Upper lobe of left lung (tissue), 6 donors: ENCODE data around the gene PTPN5. TPM values are rescaled to one million over a fixed set of nuclear protein-coding genes. Genes with fewer than 3 reads are reported as not detected.
A peak's percentile ranks its signal among the peaks of the same experiment; 100 is the strongest.
"Not testable (repeated sequence)": the region's sequence is repeated elsewhere in the genome, so short reads cannot be mapped to it uniquely, and the experiment has no call there.

Source experiments
- ATAC-seq, 2 donors: fragments of 200-7000 bp; cut with Tn5 transposase; one replicate each; pipeline ENCODE4 v1.9.1; 2022; ENCODE audit warnings: mild to moderate bottlenecking in 2 of 2, moderate library complexity in 2 of 2; ENCODE audit not compliant: low FRiP score in 2 of 2
- DNase-seq, 2 donors: peaks; one replicate each; pipeline ENCODE4 v3.0.0-alpha.2; 2019 to 2020
- H3K27ac ChIP-seq, 4 donors: fragments of 200-600 bp; sonication (generic); one replicate each; pipeline ENCODE4 v1.5.1; 2016 to 2019
- H3K27me3 ChIP-seq, 4 donors: fragments of 200-600 bp; sonication (generic); one replicate each; pipeline ENCODE4 v1.5.1; 2017 to 2019
- H3K36me3 ChIP-seq, 4 donors: fragments of 200-600 bp; sonication (generic); one replicate each; pipeline ENCODE4 v1.5.1; 2016 to 2019
- H3K4me1 ChIP-seq, 4 donors: fragments of 200-600 bp; sonication (generic); one replicate each; pipeline ENCODE4 v1.5.1; 2018 to 2019
- H3K4me3 ChIP-seq, 4 donors: fragments of 200-600 bp; sonication (generic); one replicate each; pipeline ENCODE4 v1.5.1; 2017 to 2019; ENCODE audit warnings: mild to moderate bottlenecking in 2 of 4, moderate library complexity in 1 of 4
- H3K9me3 ChIP-seq, 4 donors: fragments of 200-600 bp; sonication (generic); one replicate each; pipeline ENCODE4 v1.5.1; 2018 to 2019
- CTCF ChIP-seq, 6 experiments: fragments of 450-650 bp in 4 of 6; fragments of 200-600 bp in 2 of 6; sonication (generic) in 2 of 6; IDR thresholded peaks; one replicate each; pipeline ENCODE4 v1.5.1; 2016 to 2019; ENCODE audit warnings: antibody characterized with exemption in 6 of 6
- EP300 ChIP-seq, 4 donors: sonication (generic); formaldehyde crosslinking; IDR thresholded peaks; one replicate each; pipeline ENCODE4 v1.5.1; 2017; ENCODE audit warnings: antibody characterized with exemption in 4 of 4, control low read depth in 2 of 4
- POLR2A ChIP-seq, 4 donors: fragments of 450-650 bp; IDR thresholded peaks; one replicate each; pipeline ENCODE4 v1.5.1; 2016 to 2017; ENCODE audit warnings: antibody characterized with exemption in 4 of 4, mild to moderate bottlenecking in 2 of 4
- POLR2AphosphoS5 ChIP-seq, 2 donors: sonication (generic); formaldehyde crosslinking; IDR thresholded peaks; one replicate each; pipeline ENCODE4 v1.5.1; 2017; ENCODE audit warnings: antibody characterized with exemption in 2 of 2
- WGBS, 2 donors: methylation state at CpG; one replicate each; pipeline ENCODE4 v1.1.5; 2017 to 2018; 5-methylcytosine and 5-hydroxymethylcytosine counted together
- total RNA-seq, 6 donors: library from RNA; depleted of rRNA in 4 of 6; stranded (reverse); fragments of >200 nt in 4 of 6; gene quantifications; one replicate each; pipeline versions ENCODE4 v1.1.0 to v1.2.1, GENCODE V29; 2016 to 2021
- donor health status: DM: no; HTN: no; CAD: no; lungs with moderate emphysema.
- donor health status: DM: no; HTN: yes; CAD: no; lungs with severe emphysema.

PTPN5 gene
- total RNA-seq, 6 donors from 2014 or later: 0.31 to 1.8 (median 1.0) TPM; not detected in 2

DNA sequence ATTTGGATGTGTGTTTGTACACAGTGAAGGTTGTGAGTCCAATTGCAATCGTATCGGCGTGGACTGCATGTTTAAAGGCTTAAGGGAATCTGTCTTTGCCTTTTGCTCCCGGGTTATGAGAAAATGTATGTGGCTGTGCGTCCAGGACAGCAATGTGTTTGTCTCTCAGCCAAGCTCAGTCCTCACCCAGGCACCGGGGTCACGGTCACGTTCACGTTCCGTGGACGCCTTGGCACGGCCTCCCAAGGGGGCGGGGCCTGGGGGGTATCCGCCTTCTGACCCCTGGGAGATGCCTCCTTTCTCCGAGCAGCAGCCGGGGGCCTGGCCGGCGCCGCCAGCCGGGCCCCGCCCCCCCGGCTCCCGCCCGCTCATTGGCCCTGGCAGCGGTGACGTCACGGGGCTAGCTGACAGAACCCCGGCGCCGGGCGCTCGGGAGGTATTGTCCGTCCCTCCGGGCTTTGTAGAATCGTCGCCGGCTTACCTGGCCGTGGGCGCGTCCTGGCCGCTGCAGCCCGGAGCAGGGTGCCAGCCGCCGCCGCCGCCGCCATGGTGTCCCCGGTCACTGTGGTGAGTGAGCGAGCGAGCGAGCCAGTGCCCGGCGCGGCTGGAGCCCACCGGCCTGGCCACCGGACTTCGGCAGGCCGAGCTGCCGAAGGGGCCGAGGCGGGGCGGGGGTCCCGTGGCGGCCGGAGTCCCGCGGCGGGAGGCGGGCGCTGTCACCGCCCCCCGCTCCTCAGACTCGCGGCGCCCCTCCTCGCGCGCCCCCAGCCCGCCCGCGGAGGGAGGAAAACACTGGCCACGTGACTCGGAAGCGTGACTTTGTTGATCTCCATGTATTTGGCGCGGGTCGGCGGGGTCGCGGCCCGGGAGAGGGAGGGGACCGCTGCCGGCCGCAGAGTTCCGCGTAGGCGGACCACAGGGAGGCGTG lies 93.0 kb downstream of the PTPN5 start, which contains the start of gene TMEM86A:
Gene TMEM86A, plus strand, starts transcription at position 439 of the 928 bp plus-strand sequence. Its CDS starts 108 bp downstream, at position 547.
- 0 to 1% methylated on average over 16 to 57 of the region's 98 CpGs for WGBS, 2 donors
- peaks cover 0 to 4% (median 2%) of the 10 kb centered on the region in 4 donors for H3K36me3 ChIP-seq
- H3K27ac ChIP-seq: peak within 1 kb of the TSS; percentile 80 to 94 (median 88)
- DNase-seq (peak; percentile 97 to 99), ATAC-seq (peak; percentile 91 to 96)
- peaks cover 0 to 21% (median 17%) of the 10 kb centered on the region in 4 donors for H3K4me1 ChIP-seq
- peak within 1 kb of the TSS; percentile 71 to 99 (median 96) for H3K4me3 ChIP-seq
- TF ChIP-seq EP300 (IDR thresholded peaks at IDR 0.05) (no peak), CTCF (IDR thresholded peaks at IDR 0.05) (peak in 1 of 6 experiments; percentile 6), POLR2AphosphoS5 (IDR thresholded peaks at IDR 0.05) (peak; percentile 53 to 86), POLR2A (IDR thresholded peaks at IDR 0.05) (peak in 3 of 4 donors; percentile 79 to 93 (median 84))
- H3K27me3 ChIP-seq: no peaks in the 10 kb centered on the region
- H3K9me3 ChIP-seq: no peaks in the 10 kb centered on the region

GRCh38 chr11:18697576-18697975 lies 94.0 kb downstream of the PTPN5 start:
- peak overlapping the region in 3 of 4 donors; percentile 87 to 94 (median 90) for H3K27ac ChIP-seq
- TF ChIP-seq CTCF (IDR thresholded peaks at IDR 0.05) (no peak), POLR2A (IDR thresholded peaks at IDR 0.05) (no peak), POLR2AphosphoS5 (IDR thresholded peaks at IDR 0.05) (no peak), EP300 (IDR thresholded peaks at IDR 0.05) (no peak)
- peak in 1 of 2 donors; percentile 50 for ATAC-seq

GRCh38 chr11:18696638-18697225 lies 94.9 kb downstream of the PTPN5 start:
- no peak for DNase-seq
- no peak for TF ChIP-seq EP300 (IDR thresholded peaks at IDR 0.05)
- no peak for TF ChIP-seq POLR2A (IDR thresholded peaks at IDR 0.05)
- no peak for TF ChIP-seq CTCF (IDR thresholded peaks at IDR 0.05)
- TF ChIP-seq POLR2AphosphoS5 (IDR thresholded peaks at IDR 0.05): no peak
- no peak overlapping the region for H3K4me3 ChIP-seq
- H3K4me1 ChIP-seq: peaks cover 0 to 21% (median 17%) of the 10 kb centered on the region in 4 donors
- H3K27me3 ChIP-seq: no peaks in the 10 kb centered on the region
- H3K9me3 ChIP-seq: no peaks in the 10 kb centered on the region
- peaks cover 0 to 4% (median 2%) of the 10 kb centered on the region in 4 donors for H3K36me3 ChIP-seq
- WGBS, 2 donors: 88 to 95% methylated on average over 2 of the region's 2 CpGs
- no peak for ATAC-seq
- H3K27ac ChIP-seq: no peak overlapping the region

More at GRCh38 chr11:18697576-18697975, 94.0 kb downstream of the PTPN5 start:
- Histone ChIP-seq H3K4me3 (no peak overlapping the region), H3K36me3 (peaks cover 0 to 4% (median 2%) of the 10 kb centered on the region in 4 donors), H3K9me3 (no peaks in the 10 kb centered on the region), H3K27me3 (no peaks in the 10 kb centered on the region), H3K4me1 (peaks cover 0 to 21% (median 17%) of the 10 kb centered on the region in 4 donors)
- 88 to 93% methylated on average over 4 of the region's 4 CpGs for WGBS, 2 donors
- no peak for DNase-seq

DNA sequence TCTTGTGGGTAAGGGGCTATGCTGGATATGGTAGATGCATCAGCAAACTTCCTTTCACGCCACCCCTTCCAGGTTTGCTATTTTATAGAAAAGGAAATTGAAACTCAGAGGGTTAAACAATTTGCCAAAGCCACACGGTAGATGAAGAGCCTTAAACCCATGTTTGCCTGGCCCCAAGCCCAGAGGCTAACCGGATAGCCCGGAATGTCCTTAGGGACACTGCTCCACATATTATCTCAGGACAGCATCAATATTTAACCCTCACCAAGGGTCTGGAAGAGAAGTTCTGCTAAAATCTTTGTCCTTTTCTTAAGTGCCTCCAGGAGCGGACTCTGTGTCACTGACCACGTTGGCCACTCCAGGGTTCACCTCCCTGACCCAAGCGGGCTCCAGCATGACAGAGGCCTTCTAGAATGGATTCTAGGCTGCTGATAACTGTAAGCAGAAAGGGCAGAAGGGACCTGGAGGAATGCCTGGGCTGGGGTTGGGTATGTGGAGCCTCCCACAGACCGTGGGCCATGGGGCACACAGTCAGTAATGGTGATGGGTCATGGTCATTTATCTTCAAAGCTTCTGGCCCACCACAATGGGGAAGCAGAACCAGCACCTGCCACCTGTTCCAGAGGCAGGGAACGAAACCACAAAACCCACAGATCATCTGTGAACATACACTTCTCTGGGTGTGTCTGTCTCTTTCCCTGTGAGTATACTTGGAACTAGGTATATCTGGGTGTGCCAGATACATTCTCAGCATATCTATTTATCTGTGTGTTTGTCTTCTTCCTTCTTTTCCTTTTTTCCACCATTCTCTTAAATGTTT lies 98.4 kb downstream of the PTPN5 start:
- Histone ChIP-seq H3K4me1 (peaks cover 0 to 5% (median 2%) of the 10 kb centered on the region in 4 donors), H3K27ac (no peak overlapping the region), H3K4me3 (no peak overlapping the region), H3K36me3 (no peaks in the 10 kb centered on the region), H3K9me3 (no peaks in the 10 kb centered on the region), H3K27me3 (no peaks in the 10 kb centered on the region)
- TF ChIP-seq POLR2AphosphoS5 (IDR thresholded peaks at IDR 0.05): no peak
- ATAC-seq (no peak), DNase-seq (no peak)
- WGBS, 2 donors: 65 to 71% methylated on average over 9 of the region's 9 CpGs

GRCh38 chr11:18691467-18692140 lies 100.0 kb downstream of the PTPN5 start:
- H3K36me3 ChIP-seq, H3K4me3 ChIP-seq, H3K27ac ChIP-seq, H3K27me3 ChIP-seq, H3K4me1 ChIP-seq, DNase-seq, ATAC-seq, H3K9me3 ChIP-seq: not testable (repeated sequence)
- 77 to 90% methylated on average over 4 of the region's 4 CpGs for WGBS, 2 donors
